IMR-90 (cell line): ENCODE measurements around the gene TOP2A. TPM values are rescaled to one million over a fixed set of nuclear protein-coding genes. Genes with fewer than 3 reads are reported as not detected.

Experiments used
- ATAC-seq: fragments of 200-7000 bp; cut with Tn5 transposase; 2 replicates; pipeline ENCODE4 v1.9.1; 2020; ENCODE audit warnings: low read depth, mild to moderate bottlenecking, moderate library complexity
- BruUV-seq: library from RNA; stranded (reverse); fragments of 400-500 nt; replicated peaks from 2 replicates; lab custom pipeline; 2021; lab: Mats Ljungman, UMichigan
- CTCF ChIA-PET: fragments of 300-600 bp; formaldehyde crosslinking; extraction: SDS; loops from one replicate; lab custom pipeline; 2021; ENCODE audit warnings: antibody characterized with exemption; lab: Yijun Ruan, JAX
- POLR2A ChIA-PET: fragments of 300-600 bp; sonication (Branson Sonifier 250); formaldehyde crosslinking; loops from one replicate; lab custom pipeline; 2022; ENCODE audit warnings: antibody characterized with exemption; ENCODE audit not compliant: unreplicated experiment; lab: Charles Lee
- DNase-seq: peaks from one replicate; pipeline ENCODE4 v3.0.0; 2013
- H2AFZ ChIP-seq: replicated peaks from 2 replicates; pipeline ENCODE3; 2013; ENCODE audit warnings: low read length, mild to moderate bottlenecking; ENCODE audit not compliant: poor library complexity
- H2AK5ac ChIP-seq: 2 replicates; pipeline ENCODE4 v1.6.1; 2013; ENCODE audit warnings: low read depth, low read length, inconsistent platforms
- H2AK9ac ChIP-seq: replicated peaks from 2 replicates; pipeline ENCODE3; 2013; ENCODE audit warnings: mild to moderate bottlenecking, low read depth, low read length, moderate library complexity; ENCODE audit not compliant: poor library complexity
- H2BK120ac ChIP-seq: 2 replicates; pipeline ENCODE4 v1.6.1; 2013; ENCODE audit warnings: low read depth, low read length, inconsistent platforms
- H2BK15ac ChIP-seq: 3 replicates; pipeline ENCODE4 v1.6.1; 2013; ENCODE audit warnings: low read depth, low read length, inconsistent platforms
- H2BK20ac ChIP-seq: 2 replicates; pipeline ENCODE4 v1.6.1; 2013; ENCODE audit warnings: low read depth, mild to moderate bottlenecking, inconsistent platforms, low read length, moderate library complexity
- H2BK5ac ChIP-seq: 2 replicates; pipeline ENCODE4 v1.6.1; 2013; ENCODE audit warnings: mild to moderate bottlenecking, low read depth, low read length, inconsistent platforms; ENCODE audit not compliant: poor library complexity, severe bottlenecking
- H3K14ac ChIP-seq: replicated peaks from 2 replicates; pipeline ENCODE4 v1.6.1; 2013; ENCODE audit warnings: low read depth, low read length, inconsistent platforms
- H3K18ac ChIP-seq: 2 replicates; pipeline ENCODE4 v1.6.1; 2013; ENCODE audit warnings: low read depth, low read length, control low read depth
- H3K23ac ChIP-seq: 2 replicates; pipeline ENCODE4 v1.6.1; 2013; ENCODE audit warnings: low read depth, low read length, inconsistent platforms
- H3K27ac ChIP-seq: 2 replicates; pipeline ENCODE4 v1.5.1; 2013; ENCODE audit warnings: mild to moderate bottlenecking, control low read depth, low read length; ENCODE audit not compliant: insufficient read depth
- H3K27me3 ChIP-seq: 2 replicates; pipeline ENCODE4 v1.6.1; 2013; ENCODE audit warnings: low read length; ENCODE audit not compliant: control insufficient read depth, insufficient read depth
- H3K36me3 ChIP-seq: 2 replicates; pipeline ENCODE4 v1.6.1; 2013; ENCODE audit warnings: low read length, mixed read lengths; ENCODE audit not compliant: control insufficient read depth, insufficient read depth
- H3K4ac ChIP-seq: 2 replicates; pipeline ENCODE4 v1.6.1; 2013; ENCODE audit warnings: low read depth, low read length, inconsistent platforms
- H3K4me1 ChIP-seq: 2 replicates; pipeline ENCODE4 v1.6.1; 2013; ENCODE audit warnings: low read length, mixed read lengths; ENCODE audit not compliant: control insufficient read depth, insufficient read depth
- H3K4me2 ChIP-seq: 2 replicates; pipeline ENCODE4 v1.6.1; 2013; ENCODE audit warnings: low read depth, mild to moderate bottlenecking, control low read depth, low read length, moderate library complexity
- H3K4me3 ChIP-seq: 2 replicates; pipeline ENCODE4 v1.5.1; 2013; ENCODE audit warnings: low read depth, mild to moderate bottlenecking, control low read depth, low read length, moderate library complexity; ENCODE audit not compliant: insufficient read depth
- H3K56ac ChIP-seq: 2 replicates; pipeline ENCODE4 v1.6.1; 2013; ENCODE audit warnings: low read length, inconsistent platforms; ENCODE audit not compliant: insufficient read depth; ENCODE audit errors: extremely low read depth
- H3K79me1 ChIP-seq, 2 experiments: 2 replicates each; pipeline ENCODE4 v1.6.1; 2013; ENCODE audit warnings: low read length in 2 of 2, inconsistent platforms in 1 of 2, low read depth in 1 of 2
- H3K9ac ChIP-seq: 2 replicates; pipeline ENCODE4 v1.6.1; 2013; ENCODE audit warnings: low read depth, low read length, control low read depth
- H3K9me1 ChIP-seq: 2 replicates; pipeline ENCODE4 v1.6.1; 2013; ENCODE audit warnings: low read length, inconsistent platforms; ENCODE audit not compliant: insufficient read depth
- H3K9me3 ChIP-seq: 2 replicates; pipeline ENCODE4 v1.6.1; 2013; ENCODE audit warnings: low read length; ENCODE audit not compliant: control insufficient read depth, insufficient read depth
- H4K20me1 ChIP-seq: 2 replicates; pipeline ENCODE4 v1.6.1; 2013; ENCODE audit warnings: low read length, inconsistent platforms; ENCODE audit not compliant: insufficient read depth
- H4K5ac ChIP-seq: 2 replicates; pipeline ENCODE4 v1.6.1; 2013; ENCODE audit warnings: mild to moderate bottlenecking, low read depth, low read length, control low read depth
- H4K8ac ChIP-seq, 2 experiments: 2 replicates each; pipeline ENCODE4 v1.6.1; 2013; ENCODE audit warnings: low read depth in 2 of 2, low read length in 2 of 2, control low read depth in 1 of 2, inconsistent platforms in 1 of 2
- H4K91ac ChIP-seq: 2 replicates; pipeline ENCODE4 v1.6.1; 2013; ENCODE audit warnings: low read depth, low read length, inconsistent platforms; ENCODE audit not compliant: insufficient read depth
- BHLHE40 ChIP-seq: fragments of 150-350 bp; IDR thresholded peaks from 2 replicates; pipeline ENCODE4 v1.6.1; 2016; ENCODE audit warnings: mild to moderate bottlenecking, low read depth, low read length
- CEBPB ChIP-seq: IDR thresholded peaks from 2 replicates; pipeline ENCODE4 v1.6.1; 2012; ENCODE audit warnings: low read depth, low read length, improper control_type of control experiment
- CHD1 ChIP-seq: IDR thresholded peaks from 2 replicates; pipeline ENCODE4 v1.6.1; 2012; ENCODE audit warnings: low read depth, low read length, improper control_type of control experiment
- CTCF ChIP-seq: conservative IDR thresholded peaks from 2 replicates; pipeline ENCODE4 v1.5.1; 2012; ENCODE audit warnings: mild to moderate bottlenecking, low read depth, low read length, improper control_type of control experiment
- ELK1 ChIP-seq: fragments of 150-350 bp; IDR thresholded peaks from 2 replicates; pipeline ENCODE4 v1.6.1; 2016; ENCODE audit warnings: low read depth, mild to moderate bottlenecking, low read length, moderate library complexity, borderline replicate concordance
- FOS ChIP-seq: fragments of 150-350 bp; IDR thresholded peaks from 2 replicates; pipeline ENCODE4 v1.6.1; 2016; ENCODE audit warnings: low read depth, low read length
- MAZ ChIP-seq: IDR thresholded peaks from 2 replicates; pipeline ENCODE4 v1.6.1; 2012; ENCODE audit warnings: low read depth, mild to moderate bottlenecking, low read length, improper control_type of control experiment, moderate library complexity, borderline replicate concordance
- MXI1 ChIP-seq: IDR thresholded peaks from 2 replicates; pipeline ENCODE4 v1.6.1; 2012; ENCODE audit warnings: low read depth, mild to moderate bottlenecking, low read length, moderate library complexity, borderline replicate concordance
- NFE2L2 ChIP-seq: fragments of 150-350 bp; IDR thresholded peaks from 2 replicates; pipeline ENCODE4 v1.6.1; 2016; ENCODE audit warnings: low read depth, mild to moderate bottlenecking, low read length
- POLR2A ChIP-seq: IDR thresholded peaks from 2 replicates; pipeline ENCODE4 v1.6.1; 2012; ENCODE audit warnings: mild to moderate bottlenecking, low read depth, low read length
- RAD21 ChIP-seq: IDR thresholded peaks from 2 replicates; pipeline ENCODE4 v1.6.1; 2012; ENCODE audit warnings: low read length, improper control_type of control experiment
- RCOR1 ChIP-seq: IDR thresholded peaks from 2 replicates; pipeline ENCODE4 v1.6.1; 2012; ENCODE audit warnings: mild to moderate bottlenecking, low read length, improper control_type of control experiment; ENCODE audit not compliant: insufficient replicate concordance
- RFX5 ChIP-seq: IDR thresholded peaks from 2 replicates; pipeline ENCODE4 v1.8.0; 2012; ENCODE audit warnings: low read depth, mild to moderate bottlenecking, low read length, moderate library complexity
- SMC3 ChIP-seq: fragments of 150-350 bp; IDR thresholded peaks from 2 replicates; pipeline ENCODE4 v1.6.1; 2016; ENCODE audit warnings: low read depth, mild to moderate bottlenecking, antibody characterized with exemption, low read length, moderate library complexity
- USF2 ChIP-seq: fragments of 150-350 bp; IDR thresholded peaks from 2 replicates; pipeline ENCODE4 v1.6.1; 2017; ENCODE audit warnings: mild to moderate bottlenecking, antibody characterized with exemption, low read length, low read depth
- WGBS, 2 experiments: methylation state at CpG; one replicate each; pipeline versions ENCODE4 v1.1.5 to v1.1.7; 2013; ENCODE audit warnings: missing lambda C conversion rate in 2 of 2; ENCODE audit not compliant: insufficient read length in 1 of 2; ENCODE audit errors: extremely low coverage in 2 of 2; 5-methylcytosine and 5-hydroxymethylcytosine counted together
- dilution Hi-C: fragments of 300-500 bp; cut with HindIII; formaldehyde crosslinking; loops from one replicate; pipeline ENCODE4 v1.14.3; 2018; ENCODE audit warnings: low sequenced_read_pairs; ENCODE audit not compliant: unreplicated experiment
- in situ Hi-C: fragments of 300-500 bp; cut with MboI; formaldehyde crosslinking; loops from 3 replicates; pipeline ENCODE4 v1.14.3; 2019; ENCODE audit warnings: low sequenced_read_pairs, inconsistent platforms, mixed read lengths
- intact Hi-C: fragments of 100-400 bp; cut with micrococcal nuclease; formaldehyde crosslinking; loops from 2 replicates; pipeline ENCODE4 v1.10.0; 2022
- polyA plus RNA-seq, 3 experiments: library from polyadenylated mRNA; depleted of rRNA; stranded (reverse); fragments of >200 nt; gene quantifications; 2 replicates each; pipeline ENCODE4 v1.2.3, GENCODE V29; 2012; ENCODE audit warnings: low replicate concordance in 1 of 3
- total RNA-seq: library from RNA; depleted of rRNA; stranded (reverse); fragments of >200 nt; gene quantifications from 2 replicates; pipeline ENCODE4 v1.2.3, GENCODE V29; 2012

TOP2A gene
- total and polyA plus RNA-seq, 2 of the 4 experiments (the other 2 are of a cell fraction), result 43.4 to 68.5 TPM

GRCh38 chr17:40373999-40374398, 43.7 kb downstream of the TOP2A start:
- ATAC-seq (no peak), DNase-seq (no peak)
- Histone ChIP-seq H3K56ac (no peak overlapping the region), H2AK5ac (no peak overlapping the region), H2BK5ac (no peak overlapping the region), H3K27ac (no peak overlapping the region), H2AFZ (no peak overlapping the region), H3K14ac (no peak overlapping the region), H4K8ac (no peak overlapping the region), H4K5ac (no peak overlapping the region), H3K27me3 (no peaks in the 10 kb centered on the region), H3K36me3 (no peaks in the 10 kb centered on the region), H3K9me3 (0 out of 2 replicates have a peak, but pooled peaks cover 2% of the 10 kb centered on the region), H3K4me1 (no peaks in the 10 kb centered on the region), H3K79me1 (no peaks in the 10 kb centered on the region), H4K20me1 (no peaks in the 10 kb centered on the region), H4K91ac (no peak overlapping the region), H3K9ac (no peak overlapping the region), H3K4me2 (no peak overlapping the region), H3K4me3 (no peak overlapping the region), H2BK15ac (no peak overlapping the region), H3K18ac (no peak overlapping the region), H3K23ac (no peak overlapping the region), H2BK20ac (no peak overlapping the region), H2AK9ac (no peak overlapping the region), H2BK120ac (no peak overlapping the region), H3K4ac (no peak overlapping the region), H3K9me1 (no peaks in the 10 kb centered on the region)
- ChIA-PET POLR2A (no interaction called here), CTCF (no interaction called here)
- no peak for TF ChIP-seq CTCF
- no peak for TF ChIP-seq NFE2L2
- TF ChIP-seq RFX5, result no peak
- TF ChIP-seq CHD1, result no peak
- no peak for TF ChIP-seq MXI1
- no peak for TF ChIP-seq POLR2A
- no peak for TF ChIP-seq CEBPB
- TF ChIP-seq ELK1, result no peak
- no peak for TF ChIP-seq BHLHE40
- no peak for TF ChIP-seq RAD21
- TF ChIP-seq RCOR1, result no peak
- no peak for TF ChIP-seq MAZ
- TF ChIP-seq FOS, result no peak
- TF ChIP-seq SMC3, result no peak
- no peak for TF ChIP-seq USF2
- no TSS peak for BruUV-seq
- in situ Hi-C loops, result loop anchor here (25.0 kb wide), 2 partner anchors 413 to 1288 kb away; partner anchors contain the start of genes KRT27 and KRT28
- dilution Hi-C loops, result no loop called here
- no CpG with 5 or more reads among the region's 8 CpGs for WGBS, 2 experiments
- intact Hi-C loops, result no loop called here
